HG03354 (cell line): ENCODE measurements around the gene PLEKHA6.

Experiments used
- ATAC-seq: cut with Tn5 transposase; IDR thresholded peaks from one replicate; pipeline ENCODE4 v1.9.1; 2021; ENCODE audit warnings: mild to moderate bottlenecking; ENCODE audit not compliant: unreplicated experiment, poor library complexity, severe bottlenecking

The PLEKHA6 gene

GRCh38 chr1:204204944-204205343 is 154.8 kb downstream of the PLEKHA6 start:
- no peak for ATAC-seq

DNA sequence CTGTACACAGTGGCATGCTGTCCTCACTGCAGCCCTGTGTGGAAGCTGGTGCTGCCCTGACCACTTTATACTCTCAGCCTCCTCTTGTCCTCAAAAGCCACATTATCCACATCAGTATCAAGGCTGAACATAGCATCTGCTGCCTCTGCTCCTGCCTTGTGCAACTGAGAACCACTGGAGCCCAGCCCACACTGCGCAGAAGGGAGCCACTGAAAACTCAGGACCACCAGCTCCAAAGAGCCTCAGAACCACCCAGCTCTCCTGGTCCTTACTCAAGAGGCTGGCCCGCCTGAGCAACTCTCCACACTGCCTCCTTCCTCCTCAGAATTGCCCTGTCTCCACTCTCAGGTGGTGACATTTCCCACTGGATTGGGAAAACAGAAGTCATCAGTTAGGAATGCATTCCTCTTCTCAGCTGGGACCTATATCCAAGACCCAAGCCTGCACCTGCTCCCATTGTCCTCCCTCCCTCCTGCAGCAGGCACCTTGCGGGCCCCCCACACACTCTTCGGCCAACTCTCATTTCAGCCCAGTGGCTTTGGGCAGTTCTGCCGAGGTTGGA is 156.4 kb downstream of the PLEKHA6 start:
- ATAC-seq, result no peak

DNA sequence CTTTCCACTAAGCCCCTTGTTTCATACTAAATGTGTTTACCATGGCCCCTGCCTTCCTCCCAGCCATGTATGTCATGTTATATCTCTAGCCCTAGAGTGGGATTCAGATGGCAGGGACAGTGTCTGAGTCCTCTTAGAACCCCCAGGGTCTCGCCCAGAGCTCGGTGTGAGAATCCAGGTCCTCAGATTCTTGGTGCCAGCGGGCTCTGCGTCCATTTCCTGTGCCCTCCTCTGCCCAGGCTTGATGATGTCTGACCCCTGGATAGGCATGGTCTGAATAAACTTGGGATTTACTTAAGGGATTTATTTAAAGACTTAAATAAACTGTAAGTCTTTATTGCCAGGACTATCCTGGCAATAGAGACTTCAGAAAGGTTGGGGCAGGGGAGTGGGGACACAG is 157.2 kb downstream of the PLEKHA6 start:
- no peak for ATAC-seq

- no peak for ATAC-seq
Observed at GRCh38 chr1:204201348-204202040, 158.2 kb downstream of the PLEKHA6 start.

GRCh38 chr1:204199579-204199978 is 160.2 kb downstream of the PLEKHA6 start:
- ATAC-seq, result no peak

- ATAC-seq, result no peak
Observed at GRCh38 chr1:204198348-204199340, 161.1 kb downstream of the PLEKHA6 start.

- no peak for ATAC-seq
Observed at GRCh38 chr1:204197068-204197467, 162.7 kb downstream of the PLEKHA6 start.

GRCh38 chr1:204196068-204196795 is 163.5 kb downstream of the PLEKHA6 start, which contains the start of gene KISS1:
Gene KISS1, minus strand, starts transcription at chr1:204196491. Its CDS starts 3,615 bp downstream, at chr1:204192876.
- no peak for ATAC-seq

- no peak for ATAC-seq
Observed at GRCh38 chr1:204194771-204195170, 165.0 kb downstream of the PLEKHA6 start.

DNA sequence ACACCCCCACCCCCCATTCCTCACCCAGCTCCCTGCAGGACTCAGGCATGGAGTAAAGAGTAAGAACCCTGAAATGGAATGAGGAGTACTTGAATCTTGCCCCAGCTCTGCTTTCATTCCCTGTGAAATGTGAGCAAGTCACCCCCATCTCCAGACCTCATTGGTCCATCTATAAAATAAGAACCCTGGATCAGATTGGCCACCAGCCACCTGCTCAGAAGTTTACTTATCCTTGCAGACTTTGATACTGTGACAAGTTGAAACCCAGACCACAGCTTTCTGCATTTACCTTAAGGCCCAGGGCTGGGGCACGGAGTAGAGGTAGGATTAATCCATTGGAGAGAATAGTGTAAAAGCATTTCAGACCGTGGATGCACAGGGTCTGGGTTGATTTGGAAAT is 165.6 kb downstream of the PLEKHA6 start:
- no peak for ATAC-seq

- no peak for ATAC-seq
Observed at GRCh38 chr1:204192589-204193352, 167.0 kb downstream of the PLEKHA6 start.

GRCh38 chr1:204192046-204192445 is 167.7 kb downstream of the PLEKHA6 start:
- no peak for ATAC-seq

GRCh38 chr1:204191456-204191855 is 168.3 kb downstream of the PLEKHA6 start:
- no peak for ATAC-seq

DNA sequence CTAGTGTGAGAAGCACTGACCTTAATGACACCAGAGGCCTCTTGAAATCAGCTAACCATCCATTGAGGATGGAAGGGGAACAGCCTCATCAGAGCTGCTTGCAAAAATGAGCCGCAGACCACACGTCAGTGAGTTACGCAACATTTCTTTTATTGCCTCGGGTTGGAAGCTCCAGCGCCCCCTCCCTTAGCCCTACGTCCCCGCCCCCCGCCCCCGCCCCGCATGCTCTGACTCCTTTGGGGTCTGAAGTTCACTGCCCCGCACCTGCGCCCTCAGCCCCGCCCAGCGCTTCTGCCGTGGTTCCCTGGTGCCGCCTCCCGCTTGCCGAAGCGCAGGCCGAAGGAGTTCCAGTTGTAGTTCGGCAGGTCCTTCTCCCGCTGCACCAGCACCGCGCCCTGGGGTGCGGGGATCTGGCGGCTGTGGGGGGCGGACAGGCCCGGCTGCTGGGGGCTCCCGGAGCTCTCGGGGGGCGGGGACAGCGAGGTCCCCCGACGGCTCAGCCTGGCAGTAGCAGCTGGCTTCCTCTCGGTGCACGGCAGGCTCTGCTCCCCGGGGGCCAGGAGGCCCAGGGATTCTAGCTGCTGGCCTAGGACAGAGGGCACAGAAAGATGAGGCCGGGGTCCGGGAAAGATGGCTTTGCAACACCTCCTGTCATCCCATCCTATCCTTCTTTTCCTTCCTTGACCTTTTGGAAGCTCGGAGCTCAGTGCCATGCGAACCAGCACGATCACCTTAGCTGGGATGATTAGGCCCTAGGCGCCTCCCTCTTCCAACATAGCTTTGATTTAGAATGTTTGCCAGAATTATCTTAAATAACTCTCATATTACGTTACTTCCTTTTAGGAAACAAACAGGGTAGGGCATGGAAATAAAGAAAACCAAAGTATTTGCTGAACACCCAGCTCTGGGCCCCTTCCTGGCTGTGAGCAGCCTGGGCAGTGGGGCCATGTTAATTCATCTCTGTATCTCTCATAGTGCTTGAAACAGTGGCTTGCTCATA is 169.2 kb downstream of the PLEKHA6 start:
- ATAC-seq, result no peak

- no peak for ATAC-seq
Observed at GRCh38 chr1:204188959-204189639, 170.6 kb downstream of the PLEKHA6 start.

GRCh38 chr1:204186597-204186996 is 173.1 kb downstream of the PLEKHA6 start:
- no peak for ATAC-seq

GRCh38 chr1:204181116-204181515 is 178.6 kb downstream of the PLEKHA6 start:
- ATAC-seq, result no peak
